Heart left ventricle (tissue), 16 donors: Measurements from ENCODE around the gene PRSS23. TPM values are rescaled to one million over a fixed set of nuclear protein-coding genes. Genes with fewer than 3 reads are reported as not detected.
A peak's percentile ranks its signal among the peaks of the same experiment; 100 is the strongest.
"Not testable (repeated sequence)": the region's sequence is repeated elsewhere in the genome, so short reads cannot be mapped to it uniquely, and the experiment has no call there.

Experiments used
- ATAC-seq, 4 donors: fragments of 200-7000 bp; cut with Tn5 transposase; one replicate each; pipeline ENCODE4 v1.9.1; 2020 to 2022; ENCODE audit warnings: moderate library complexity in 4 of 4, mild to moderate bottlenecking in 3 of 4, moderate number of reproducible peaks in 1 of 4
- DNase-seq, 5 donors: peaks; one replicate each; pipeline ENCODE4 v3.0.0-alpha.2; 2020
- H3K27ac ChIP-seq, 12 donors: fragments of 200-600 bp; sonication (generic) in 4 of 12; one replicate each; pipeline versions ENCODE4 v1.5.0 to v1.8.0; 2016 to 2022; ENCODE audit warnings: mild to moderate bottlenecking in 2 of 12
- H3K27me3 ChIP-seq, 9 donors: fragments of 200-600 bp; sonication (generic) in 2 of 9; one replicate each; pipeline versions ENCODE4 v1.5.1 to v1.8.0; 2016 to 2022; ENCODE audit warnings: mild to moderate bottlenecking in 3 of 9
- H3K36me3 ChIP-seq, 9 donors: fragments of 200-600 bp; sonication (generic) in 2 of 9; one replicate each; pipeline versions ENCODE4 v1.5.0 to v1.8.0; 2018 to 2022; ENCODE audit warnings: mild to moderate bottlenecking in 2 of 9
- H3K4me1 ChIP-seq, 12 donors: fragments of 200-600 bp; sonication (generic) in 4 of 12; one replicate each; pipeline versions ENCODE4 v1.5.0 to v1.8.0; 2016 to 2022; ENCODE audit warnings: mild to moderate bottlenecking in 3 of 12
- H3K4me3 ChIP-seq, 12 donors: fragments of 200-600 bp; sonication (generic) in 4 of 12; one replicate each; pipeline versions ENCODE4 v1.5.0 to v1.8.0; 2017 to 2022; ENCODE audit warnings: mild to moderate bottlenecking in 9 of 12, moderate library complexity in 4 of 12
- H3K9me3 ChIP-seq, 12 donors: fragments of 200-600 bp; sonication (generic) in 4 of 12; one replicate each; pipeline versions ENCODE4 v1.5.0 to v1.8.0; 2016 to 2022; ENCODE audit warnings: mild to moderate bottlenecking in 1 of 12
- CTCF ChIP-seq, 12 donors: fragments of 200-600 bp; sonication (generic) in 4 of 12; IDR thresholded peaks; one replicate each; pipeline versions ENCODE4 v1.5.0 to v1.8.0; 2018 to 2022; ENCODE audit warnings: antibody characterized with exemption in 12 of 12, mild to moderate bottlenecking in 5 of 12
- POLR2A ChIP-seq, 2 donors: fragments of 450-650 bp; IDR thresholded peaks; one replicate each; pipeline ENCODE4 v1.6.1; 2017; ENCODE audit warnings: antibody characterized with exemption in 2 of 2, mild to moderate bottlenecking in 2 of 2, moderate library complexity in 2 of 2
- WGBS, 4 donors: extraction: QIAGEN DNeasy Blood & Tissue Kit in 2 of 4; methylation state at CpG; one replicate each; pipeline versions ENCODE4 v1.1.5 to v1.1.7; 2013 to 2018; 5-methylcytosine and 5-hydroxymethylcytosine counted together
- intact Hi-C, 10 donors: fragments of 100-400 bp; cut with DNase I; formaldehyde crosslinking; loops; one replicate each; pipeline versions ENCODE4 v1.11.1 to v1.14.2; 2022
- polyA plus RNA-seq, 2 donors: library from polyadenylated mRNA; stranded (reverse); fragments of 200-250 nt; gene quantifications; one replicate each; pipeline ENCODE4 v1.2.3, GENCODE V29; 2013
- total RNA-seq, 9 donors: library from RNA; depleted of rRNA in 2 of 9; stranded (reverse); fragments of >200 nt in 2 of 9; fragmentation: NEBNext Ultra II Directional in 3 of 9; extraction: Animal tissue kit (Norgen Biotek cat#: 25700) in 3 of 9; gene quantifications; one replicate each; pipeline versions ENCODE4 v1.1.0 to v1.2.4, GENCODE V29; 2016 to 2023
- donor health status: ischemic (EF 13 %, LVEDD 7.1; RV severe dilation, severe dysfunction).
- donor health status: healthy with polysubstance abuse.
- donor health status: DM: no; HTN: yes; CAD: no.
- donor health status: DM: no; HTN: no; CAD: no.
- donor health status: ischemic (EF 25% LVEDD 6.9; RV normal size, moderate dysfunction).
- donor health status: ischemic (EF 25% LVEDD 5.7; RV mildly dilated, moderate dysfunction).
- donor health status: healthy.
- donor health status: DM: yes; HTN: yes; CAD: no.
- donor health status: ischemic (EF 35%, LVEDD 5.7; RV mildly dilated, moderate dysfunction).
- donor health status: nonischemic (EF 11% LVEDD 7.7; RV severe dilation, severe dysfunction).
- donor health status: DM: yes; HTN: yes; CAD: no.
- donor health status: PGD.
- donor health status: ischemic (EF 29% LVEDD 5.4; RV normal size, mild dysfunction).
- donor health status: nonischemic (EF 23%, LVEDD 6.1; RV moderate dilation, normal function).

The PRSS23 gene
- total and polyA plus RNA-seq, 11 donors = 3.0 to 36.8 (median 15.9) TPM

- 79 to 98% (median 85%) methylated on average over 2 of the region's 2 CpGs for WGBS, 4 donors
- TF ChIP-seq CTCF (IDR thresholded peaks at IDR 0.05) = no peak
- no peak for TF ChIP-seq POLR2A (IDR thresholded peaks at IDR 0.05)
- Histone ChIP-seq H3K27me3 (no peaks in the 10 kb centered on the region), H3K36me3 (no peaks in the 10 kb centered on the region), H3K9me3 (no peaks in the 10 kb centered on the region), H3K4me1 (peaks cover 0 to 16% (median 7%) of the 10 kb centered on the region in 12 donors), H3K27ac (no peak overlapping the region), H3K4me3 (no peak overlapping the region)
- ATAC-seq (no peak), DNase-seq (no peak)
- intact Hi-C loops = no loop called here
These were observed 34.5 kb upstream of the PRSS23 start for GRCh38 chr11:86765878-86766277.

- H3K27me3 ChIP-seq = no peaks in the 10 kb centered on the region
- TF ChIP-seq CTCF (IDR thresholded peaks at IDR 0.05) = no peak
- no peak for TF ChIP-seq POLR2A (IDR thresholded peaks at IDR 0.05)
- WGBS, 4 donors = 9 to 30% (median 15%) methylated on average over 2 of the region's 2 CpGs
- H3K27ac ChIP-seq = no peak overlapping the region
- peak in 2 of 4 donors; percentile 67 to 79 for ATAC-seq
- peaks cover 0 to 24% (median 7%) of the 10 kb centered on the region in 12 donors for H3K4me1 ChIP-seq
- intact Hi-C loops = no loop called here
- no peaks in the 10 kb centered on the region for H3K9me3 ChIP-seq
- no peak for DNase-seq
- no peak overlapping the region for H3K4me3 ChIP-seq
- H3K36me3 ChIP-seq = no peaks in the 10 kb centered on the region
These were observed 31.1 kb upstream of the PRSS23 start for GRCh38 chr11:86769219-86769618.

- H3K36me3 ChIP-seq, H3K4me3 ChIP-seq, H3K9me3 ChIP-seq, intact Hi-C loops, DNase-seq, H3K27ac ChIP-seq, ATAC-seq, H3K27me3 ChIP-seq: not testable (repeated sequence)
- 91 to 97% (median 95%) methylated on average over 15 to 34 of the region's 34 CpGs for WGBS, 4 donors
- H3K4me1 ChIP-seq = peaks cover 0 to 24% (median 7%) of the 10 kb centered on the region in 12 donors
These were observed 29.8 kb upstream of the PRSS23 start for GRCh38 chr11:86770473-86771027.

- DNase-seq = no peak
- TF ChIP-seq POLR2A (IDR thresholded peaks at IDR 0.05) (no peak), CTCF (IDR thresholded peaks at IDR 0.05) (no peak)
- Histone ChIP-seq H3K27me3 (no peaks in the 10 kb centered on the region), H3K4me1 (peaks cover 0 to 24% (median 7%) of the 10 kb centered on the region in 12 donors), H3K27ac (no peak overlapping the region), H3K4me3 (no peak overlapping the region), H3K36me3 (no peaks in the 10 kb centered on the region), H3K9me3 (no peaks in the 10 kb centered on the region)
- ATAC-seq = no peak
- WGBS, 4 donors = 93 to 96% (median 95%) methylated on average over 2 of the region's 2 CpGs
- intact Hi-C loops = no loop called here
These were observed 27.3 kb upstream of the PRSS23 start for GRCh38 chr11:86772999-86773398.
